LNCaP clone FGC (cell line): ENCODE measurements around the gene LIMCH1.
"Not testable (repeated sequence)": the region's sequence is repeated elsewhere in the genome, so short reads cannot be mapped to it uniquely, and the experiment has no call there.

ENCODE experiments used
- DNase-seq: peaks from one replicate; pipeline ENCODE4 v3.0.0-alpha.2; 2011; ENCODE audit warnings: low read depth
- H3K4me3 ChIP-seq: 2 replicates; pipeline ENCODE4 v1.5.1; 2011; ENCODE audit warnings: mild to moderate bottlenecking, low read depth, low read length, control low read depth
- TF ChIP-seq, protein P1 (sequence below): IDR thresholded peaks from 2 replicates; pipeline ENCODE4 v1.5.1; 2012; ENCODE audit warnings: mild to moderate bottlenecking; ENCODE audit not compliant: control insufficient read depth, insufficient read depth; ENCODE audit errors: extremely low read depth

The LIMCH1 gene

DNA sequence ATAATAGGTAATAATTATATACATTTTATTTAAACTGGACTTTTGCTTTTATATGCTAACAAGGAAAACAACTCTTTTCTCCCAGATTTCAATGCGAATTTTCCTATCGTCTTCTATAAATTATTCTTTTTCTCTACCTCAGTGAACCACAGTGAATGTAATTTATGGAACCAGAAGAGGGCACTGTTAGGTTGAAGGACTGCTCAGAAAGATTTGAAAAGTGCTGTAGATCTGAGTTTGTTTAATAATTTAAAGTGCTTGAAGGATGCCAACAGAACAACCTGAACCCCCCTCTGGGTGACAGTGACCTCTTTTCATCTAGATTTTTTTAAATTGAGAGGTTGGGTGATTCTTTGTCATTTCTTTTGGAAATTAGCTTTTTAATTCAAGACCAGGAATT lies 155.7 kb downstream of the LIMCH1 start:
- H3K4me3 ChIP-seq: no peak overlapping the region
- TF ChIP-seq, protein P1, sequence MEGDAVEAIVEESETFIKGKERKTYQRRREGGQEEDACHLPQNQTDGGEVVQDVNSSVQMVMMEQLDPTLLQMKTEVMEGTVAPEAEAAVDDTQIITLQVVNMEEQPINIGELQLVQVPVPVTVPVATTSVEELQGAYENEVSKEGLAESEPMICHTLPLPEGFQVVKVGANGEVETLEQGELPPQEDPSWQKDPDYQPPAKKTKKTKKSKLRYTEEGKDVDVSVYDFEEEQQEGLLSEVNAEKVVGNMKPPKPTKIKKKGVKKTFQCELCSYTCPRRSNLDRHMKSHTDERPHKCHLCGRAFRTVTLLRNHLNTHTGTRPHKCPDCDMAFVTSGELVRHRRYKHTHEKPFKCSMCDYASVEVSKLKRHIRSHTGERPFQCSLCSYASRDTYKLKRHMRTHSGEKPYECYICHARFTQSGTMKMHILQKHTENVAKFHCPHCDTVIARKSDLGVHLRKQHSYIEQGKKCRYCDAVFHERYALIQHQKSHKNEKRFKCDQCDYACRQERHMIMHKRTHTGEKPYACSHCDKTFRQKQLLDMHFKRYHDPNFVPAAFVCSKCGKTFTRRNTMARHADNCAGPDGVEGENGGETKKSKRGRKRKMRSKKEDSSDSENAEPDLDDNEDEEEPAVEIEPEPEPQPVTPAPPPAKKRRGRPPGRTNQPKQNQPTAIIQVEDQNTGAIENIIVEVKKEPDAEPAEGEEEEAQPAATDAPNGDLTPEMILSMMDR: peak; percentile 62
- no peak for DNase-seq

DNA sequence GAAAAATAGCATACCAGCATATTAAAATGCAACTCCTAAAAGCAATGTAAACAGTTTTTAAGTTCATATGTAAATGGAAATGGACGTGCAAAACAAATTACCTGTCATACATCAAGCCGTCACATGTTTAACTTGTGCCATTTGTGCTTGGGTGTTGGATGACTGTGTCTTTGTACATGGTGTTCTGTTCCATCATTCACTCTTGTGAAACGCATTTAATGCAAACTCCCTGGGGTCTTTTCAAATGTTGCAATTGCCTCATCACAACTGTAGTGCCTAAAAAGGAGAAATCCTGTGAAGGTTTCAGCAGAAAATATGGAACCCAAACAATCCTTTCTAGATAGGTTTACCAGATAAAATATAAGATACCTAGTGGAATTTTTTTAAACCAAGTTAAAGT lies 158.2 kb downstream of the LIMCH1 start:
- TF ChIP-seq, protein P1: no peak
- DNase-seq: no peak

DNA sequence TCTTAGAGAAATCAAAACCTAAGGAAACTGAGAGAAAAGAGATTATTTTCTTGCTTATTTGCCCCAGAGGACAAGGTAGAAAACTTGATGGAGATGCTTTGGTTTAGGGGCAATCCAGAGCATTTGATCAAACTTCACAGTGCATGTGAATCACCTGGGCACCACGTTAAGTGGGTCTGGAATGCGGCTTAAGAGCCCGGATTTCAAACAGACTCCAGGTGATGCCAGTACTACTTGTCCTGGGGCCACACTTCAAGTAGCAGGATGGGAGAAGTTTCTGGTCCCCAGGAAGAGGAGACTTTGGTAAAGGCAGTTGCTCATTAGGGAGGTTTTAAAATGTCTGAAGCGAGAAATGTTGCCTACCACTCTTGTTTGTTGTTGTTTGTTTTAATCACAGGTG lies 158.8 kb downstream of the LIMCH1 start:
- TF ChIP-seq, protein P1: no peak
- H3K4me3 ChIP-seq: no peak overlapping the region
- no peak for DNase-seq

More for the DNA sequence above, 158.2 kb downstream of the LIMCH1 start:
- no peak overlapping the region for H3K4me3 ChIP-seq

GRCh38 chr4:41701983-41702382 lies 164.0 kb downstream of the LIMCH1 start:
- DNase-seq: no peak

DNA sequence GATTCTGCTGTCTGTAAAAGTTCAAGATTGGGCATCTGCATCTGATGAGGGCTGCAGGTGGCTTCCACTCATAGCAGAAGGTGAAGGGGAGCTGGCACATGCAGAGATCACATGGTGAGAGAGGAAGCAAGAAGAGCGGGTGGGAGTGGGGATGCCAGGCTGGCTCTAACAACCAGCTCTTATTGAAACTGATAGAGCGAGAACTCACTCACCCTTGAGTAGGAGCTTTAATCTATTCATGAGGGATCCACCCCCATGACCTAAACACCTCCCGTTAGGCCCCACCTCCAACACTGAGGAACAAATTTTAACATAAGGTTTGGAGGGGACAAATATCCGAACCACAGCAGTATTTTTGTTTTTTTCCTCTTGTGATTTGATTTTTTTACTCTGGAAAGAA lies 164.8 kb downstream of the LIMCH1 start:
- no peak for DNase-seq
- no peak overlapping the region for H3K4me3 ChIP-seq
- TF ChIP-seq, protein P1: no peak

More at GRCh38 chr4:41701983-41702382, 164.0 kb downstream of the LIMCH1 start:
- TF ChIP-seq, protein P1: no peak
- no peak overlapping the region for H3K4me3 ChIP-seq

- TF ChIP-seq, protein P1: no peak
- no peak for DNase-seq
Measured at GRCh38 chr4:41703785-41704184, 165.8 kb downstream of the LIMCH1 start.

GRCh38 chr4:41709844-41710481 lies 172.0 kb downstream of the LIMCH1 start:
- no peak for DNase-seq
- TF ChIP-seq, protein P1: no peak
- H3K4me3 ChIP-seq: no peak overlapping the region

More at GRCh38 chr4:41703785-41704184, 165.8 kb downstream of the LIMCH1 start:
- no peak overlapping the region for H3K4me3 ChIP-seq

DNA sequence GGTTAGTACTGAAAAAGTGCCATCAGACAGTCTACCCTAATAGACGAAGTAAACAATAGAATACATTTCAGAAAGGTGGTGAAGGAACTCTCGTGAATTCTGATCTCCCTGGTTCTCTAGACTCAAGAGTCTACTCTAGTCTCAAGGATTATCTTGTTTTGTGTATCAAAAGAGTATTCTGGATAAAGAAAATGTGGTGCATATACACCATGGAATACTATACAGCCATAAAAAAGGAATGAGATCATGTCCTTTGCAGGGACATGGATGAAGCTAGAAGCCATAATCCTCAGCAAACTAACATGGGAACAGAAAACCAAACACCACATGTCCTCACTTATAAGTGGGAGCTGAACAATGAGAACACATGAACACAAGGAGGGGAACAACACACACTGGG lies 173.7 kb downstream of the LIMCH1 start:
- not testable (repeated sequence) for H3K4me3 ChIP-seq, DNase-seq
